ENCODE data around the gene ACACB.

The ACACB gene

GRCh38 chr12:109296431-109296830 is 180.0 kb downstream of the ACACB start:
- Histone ChIP-seq H3K27me3 (peaks cover 0 to 18% of the 10 kb centered on the region in 2 donors), H3K9me3 (no peaks in the 10 kb centered on the region), H3K27ac (no peak overlapping the region), H3K4me3 (no peak overlapping the region), H3K4me1 (peaks cover 0 to 8% (median 4%) of the 10 kb centered on the region in 4 donors), H3K36me3 (no peaks in the 10 kb centered on the region)
- no peak for TF ChIP-seq CTCF (IDR thresholded peaks at IDR 0.05)
- intact Hi-C loops (cut with DNase I; ENCODE audit: low total_unique reads), result no loop called here
- no peak for DNase-seq

- no peaks in the 10 kb centered on the region for H3K9me3 ChIP-seq
- no peak for DNase-seq
- no peak for TF ChIP-seq CTCF (IDR thresholded peaks at IDR 0.05)
- H3K36me3 ChIP-seq, result no peaks in the 10 kb centered on the region
- intact Hi-C loops (cut with DNase I; ENCODE audit: low total_unique reads), result no loop called here
- H3K4me3 ChIP-seq, result no peak overlapping the region
- H3K27me3 ChIP-seq, result peaks cover 0 to 32% of the 10 kb centered on the region in 2 donors
- no peaks in the 10 kb centered on the region for H3K4me1 ChIP-seq
- no peak overlapping the region for H3K27ac ChIP-seq
These were observed 183.5 kb downstream of the ACACB start for GRCh38 chr12:109299849-109300248.

- no peaks in the 10 kb centered on the region for H3K36me3 ChIP-seq
- H3K27ac ChIP-seq, result no peak overlapping the region
- no peak for DNase-seq
- no peak for TF ChIP-seq CTCF (IDR thresholded peaks at IDR 0.05)
- no peaks in the 10 kb centered on the region for H3K4me1 ChIP-seq
- intact Hi-C loops (cut with DNase I; ENCODE audit: low total_unique reads), result no loop called here
- H3K9me3 ChIP-seq, result no peaks in the 10 kb centered on the region
- H3K4me3 ChIP-seq, result no peak overlapping the region
- peaks cover 0 to 48% of the 10 kb centered on the region in 2 donors for H3K27me3 ChIP-seq
These were observed 185.3 kb downstream of the ACACB start for GRCh38 chr12:109301643-109302168.

- TF ChIP-seq CTCF (IDR thresholded peaks at IDR 0.05), result no peak
- DNase-seq, result no peak
These were observed 186.0 kb downstream of the ACACB start for GRCh38 chr12:109302358-109302757.

GRCh38 chr12:109302770-109303169 is 186.4 kb downstream of the ACACB start:
- Histone ChIP-seq H3K4me1 (no peaks in the 10 kb centered on the region), H3K4me3 (no peak overlapping the region), H3K36me3 (no peaks in the 10 kb centered on the region), H3K27me3 (peaks cover 0 to 59% of the 10 kb centered on the region in 2 donors), H3K27ac (no peak overlapping the region), H3K9me3 (no peaks in the 10 kb centered on the region)
- TF ChIP-seq CTCF (IDR thresholded peaks at IDR 0.05), result no peak
- no peak for DNase-seq
- intact Hi-C loops (cut with DNase I; ENCODE audit: low total_unique reads), result no loop called here

More at GRCh38 chr12:109302358-109302757, 186.0 kb downstream of the ACACB start:
- no peak overlapping the region for H3K27ac ChIP-seq
- intact Hi-C loops (cut with DNase I; ENCODE audit: low total_unique reads), result no loop called here
- no peaks in the 10 kb centered on the region for H3K4me1 ChIP-seq
- peaks cover 0 to 55% of the 10 kb centered on the region in 2 donors for H3K27me3 ChIP-seq
- no peaks in the 10 kb centered on the region for H3K36me3 ChIP-seq
- no peaks in the 10 kb centered on the region for H3K9me3 ChIP-seq
- H3K4me3 ChIP-seq, result no peak overlapping the region

- H3K36me3 ChIP-seq, result no peaks in the 10 kb centered on the region
- TF ChIP-seq CTCF (IDR thresholded peaks at IDR 0.05), result no peak
- intact Hi-C loops (cut with DNase I; ENCODE audit: low total_unique reads), result no loop called here
These were observed 188.1 kb downstream of the ACACB start for GRCh38 chr12:109304485-109304884.

More at GRCh38 chr12:109304485-109304884, 188.1 kb downstream of the ACACB start:
- Histone ChIP-seq H3K27ac (no peak overlapping the region), H3K9me3 (no peaks in the 10 kb centered on the region), H3K4me3 (no peak overlapping the region), H3K4me1 (peaks cover 0 to 10% (median 8%) of the 10 kb centered on the region in 4 donors), H3K27me3 (peaks cover 0 to 76% of the 10 kb centered on the region in 2 donors)
- no peak for DNase-seq
